ENCODE measurements around the gene CABLES1.

Gene CABLES1

GRCh38 chr18:23159344-23159743, 24.1 kb downstream of the CABLES1 start:
- TF ChIP-seq, protein P1, sequence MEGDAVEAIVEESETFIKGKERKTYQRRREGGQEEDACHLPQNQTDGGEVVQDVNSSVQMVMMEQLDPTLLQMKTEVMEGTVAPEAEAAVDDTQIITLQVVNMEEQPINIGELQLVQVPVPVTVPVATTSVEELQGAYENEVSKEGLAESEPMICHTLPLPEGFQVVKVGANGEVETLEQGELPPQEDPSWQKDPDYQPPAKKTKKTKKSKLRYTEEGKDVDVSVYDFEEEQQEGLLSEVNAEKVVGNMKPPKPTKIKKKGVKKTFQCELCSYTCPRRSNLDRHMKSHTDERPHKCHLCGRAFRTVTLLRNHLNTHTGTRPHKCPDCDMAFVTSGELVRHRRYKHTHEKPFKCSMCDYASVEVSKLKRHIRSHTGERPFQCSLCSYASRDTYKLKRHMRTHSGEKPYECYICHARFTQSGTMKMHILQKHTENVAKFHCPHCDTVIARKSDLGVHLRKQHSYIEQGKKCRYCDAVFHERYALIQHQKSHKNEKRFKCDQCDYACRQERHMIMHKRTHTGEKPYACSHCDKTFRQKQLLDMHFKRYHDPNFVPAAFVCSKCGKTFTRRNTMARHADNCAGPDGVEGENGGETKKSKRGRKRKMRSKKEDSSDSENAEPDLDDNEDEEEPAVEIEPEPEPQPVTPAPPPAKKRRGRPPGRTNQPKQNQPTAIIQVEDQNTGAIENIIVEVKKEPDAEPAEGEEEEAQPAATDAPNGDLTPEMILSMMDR (IDR thresholded peaks at IDR 0.05; ENCODE audit: control insufficient read depth, extremely low read depth, insufficient read depth), result no peak
- no peak for DNase-seq (ENCODE audit: low read depth)
- no peak overlapping the region for H3K4me3 ChIP-seq (ENCODE audit: low read depth, low read length)

DNA sequence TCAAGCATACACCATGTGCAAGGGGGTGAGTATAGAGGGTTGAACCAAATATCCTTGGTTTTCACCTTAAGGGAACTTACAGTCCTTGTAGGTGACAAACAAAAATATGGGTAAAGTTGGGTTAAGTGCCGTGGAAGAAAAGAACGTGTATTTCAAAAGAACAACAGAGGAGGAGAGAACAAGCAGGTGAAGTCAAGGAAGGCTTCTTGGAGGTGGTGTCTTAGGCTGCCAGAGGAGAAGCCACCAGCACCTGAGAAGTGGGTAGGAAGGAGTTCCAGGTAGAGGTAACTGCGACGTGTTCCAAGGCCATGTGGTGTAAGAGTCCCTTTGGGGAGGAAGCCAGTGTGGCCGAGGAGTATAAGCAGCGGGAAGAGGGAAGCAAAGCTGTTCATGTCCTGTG, 27.2 kb downstream of the CABLES1 start:
- no peak overlapping the region for H3K4me3 ChIP-seq (ENCODE audit: low read depth, low read length)
- DNase-seq (ENCODE audit: low read depth), result no peak
- TF ChIP-seq, protein P1 (IDR thresholded peaks at IDR 0.05; ENCODE audit: control insufficient read depth, extremely low read depth, insufficient read depth), result no peak

DNA sequence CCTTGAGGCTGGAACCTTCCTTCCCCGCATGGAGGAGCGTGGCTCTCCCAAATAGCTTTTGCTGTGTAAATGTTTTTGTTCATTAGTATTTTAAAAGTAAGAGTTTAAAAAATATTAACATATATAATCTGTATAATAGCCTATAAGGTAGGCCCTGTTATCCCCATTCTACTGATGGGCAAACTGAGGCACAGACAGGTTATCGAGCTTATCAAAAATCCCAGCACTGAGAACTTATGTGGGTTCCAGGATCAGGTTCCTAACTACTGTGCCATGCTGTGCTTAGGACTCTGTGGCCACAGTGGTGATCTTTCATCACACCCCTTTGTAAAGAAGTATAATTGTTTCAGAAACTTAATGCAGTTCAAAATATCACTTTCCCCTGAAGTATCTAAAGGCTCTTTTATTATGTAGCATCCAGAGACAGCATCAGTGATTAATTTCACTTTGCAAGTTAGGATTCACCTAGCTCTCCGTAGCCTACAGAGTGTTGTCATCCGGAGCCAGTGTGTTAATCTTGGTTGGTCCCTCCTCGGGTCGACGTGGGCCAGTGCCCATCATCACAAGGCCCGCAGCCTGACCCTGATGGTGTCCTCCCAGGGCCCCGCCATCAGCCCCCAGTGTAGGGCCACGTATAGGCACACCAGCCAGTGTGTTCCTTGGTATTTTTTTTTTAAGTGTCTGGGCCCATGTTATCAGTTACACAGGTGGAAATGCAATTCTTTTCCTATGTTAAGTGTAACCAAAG, 28.7 kb downstream of the CABLES1 start:
- TF ChIP-seq, protein P1 (IDR thresholded peaks at IDR 0.05; ENCODE audit: control insufficient read depth, extremely low read depth, insufficient read depth), result no peak
- no peak for DNase-seq (ENCODE audit: low read depth)

DNA sequence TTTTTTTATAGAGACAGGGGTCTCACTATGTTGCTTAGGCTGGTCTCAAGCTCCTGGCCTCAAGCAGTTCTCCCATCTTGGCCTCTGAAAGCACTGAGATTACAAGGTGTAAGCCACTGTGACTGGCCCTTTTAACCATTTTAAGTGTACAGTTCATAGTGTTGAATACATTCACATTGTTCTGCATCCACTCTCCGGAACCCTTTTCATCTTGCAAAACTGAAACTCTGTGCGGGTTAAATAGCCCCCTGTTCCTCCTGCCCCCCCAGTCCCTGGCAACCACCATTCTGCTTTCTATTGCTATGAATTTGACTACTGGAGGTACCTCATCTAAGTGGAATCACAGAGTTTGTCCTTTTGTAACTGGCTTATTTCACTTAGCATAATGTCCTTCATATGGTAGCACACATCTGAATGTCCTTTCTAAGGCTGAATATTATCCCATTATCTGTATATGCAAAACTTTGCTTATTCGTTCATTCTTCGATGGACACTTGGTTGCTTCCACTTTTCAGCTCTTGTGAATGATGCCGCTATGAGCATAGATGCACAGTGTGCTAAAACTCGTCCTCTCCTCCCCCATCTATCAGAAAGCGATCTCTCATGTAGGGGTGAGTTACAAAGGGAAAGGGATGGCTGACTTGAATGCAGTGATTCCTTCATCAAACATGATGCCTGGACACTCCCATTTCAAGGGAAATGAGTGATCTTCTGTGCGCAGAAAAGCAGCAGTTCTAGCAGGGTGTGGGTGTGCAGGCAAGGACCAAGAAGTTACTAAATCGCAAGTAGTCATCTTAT, 30.2 kb downstream of the CABLES1 start:
- TF ChIP-seq, protein P1 (IDR thresholded peaks at IDR 0.05; ENCODE audit: control insufficient read depth, extremely low read depth, insufficient read depth), result no peak
- DNase-seq (ENCODE audit: low read depth), result no peak
- no peak overlapping the region for H3K4me3 ChIP-seq (ENCODE audit: low read depth, low read length)

More for the DNA sequence above, 28.7 kb downstream of the CABLES1 start:
- H3K4me3 ChIP-seq (ENCODE audit: low read depth, low read length), result no peak overlapping the region

DNA sequence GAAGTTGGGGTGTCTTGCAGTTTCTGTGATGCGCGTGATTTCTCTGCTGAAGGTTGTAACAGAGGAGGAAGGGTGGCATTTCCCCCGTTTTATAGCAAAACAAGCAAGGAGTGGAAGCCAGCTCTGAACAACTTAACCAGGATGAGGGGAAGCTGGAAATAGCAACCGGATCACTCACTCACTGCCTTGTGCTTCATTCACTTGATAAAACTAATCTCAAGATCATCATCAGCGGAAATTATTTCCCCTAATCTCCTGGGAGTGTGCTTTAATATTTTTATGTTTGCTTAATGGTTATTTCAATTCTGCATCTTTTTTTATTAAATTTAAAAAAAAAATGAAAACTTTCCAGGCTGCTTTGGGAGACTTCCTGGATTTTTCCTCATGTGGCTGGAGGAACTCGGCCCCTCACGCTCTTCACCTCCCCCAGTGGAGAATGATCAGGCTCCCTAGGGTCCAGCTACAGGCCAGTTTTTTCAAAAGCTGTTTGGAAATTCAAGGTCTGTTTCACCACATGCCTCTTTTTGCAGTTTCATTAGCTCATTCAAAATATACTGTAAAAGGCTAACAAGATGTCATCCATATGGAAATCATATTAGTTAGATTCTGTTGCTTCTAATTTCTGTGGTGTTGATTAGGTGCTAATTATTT, 31.7 kb downstream of the CABLES1 start:
- DNase-seq (ENCODE audit: low read depth), result no peak
- TF ChIP-seq, protein P1 (IDR thresholded peaks at IDR 0.05; ENCODE audit: control insufficient read depth, extremely low read depth, insufficient read depth), result no peak
- no peak overlapping the region for H3K4me3 ChIP-seq (ENCODE audit: low read depth, low read length)

DNA sequence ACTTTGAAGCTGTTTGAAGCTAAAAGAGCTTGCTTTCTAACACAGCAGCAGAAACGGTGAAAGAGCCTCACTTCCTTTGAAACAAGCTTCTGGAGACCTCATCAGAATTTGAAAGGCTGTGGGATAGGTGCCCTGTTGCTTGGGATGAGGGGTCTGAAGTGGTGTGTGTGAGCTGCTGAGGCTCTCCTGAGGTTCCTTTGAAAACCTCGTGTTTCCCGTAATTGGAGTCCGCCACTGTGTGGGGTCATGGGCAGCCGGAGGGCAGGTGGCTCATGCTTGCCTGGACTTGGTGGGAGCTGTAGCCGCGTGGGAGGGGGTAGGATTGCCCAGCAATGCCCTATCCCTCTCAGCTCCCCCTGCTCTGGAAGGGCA, 34.4 kb downstream of the CABLES1 start:
- TF ChIP-seq, protein P1 (IDR thresholded peaks at IDR 0.05; ENCODE audit: control insufficient read depth, extremely low read depth, insufficient read depth), result no peak
- no peak overlapping the region for H3K4me3 ChIP-seq (ENCODE audit: low read depth, low read length)
- DNase-seq (ENCODE audit: low read depth), result no peak
